Esophagus squamous epithelium (tissue), 4 donors: ENCODE data around the gene ZSCAN4.

Experiments
- POLR2A ChIP-seq, 4 donors: fragments of 450-650 bp; IDR thresholded peaks; one replicate each; pipeline ENCODE4 v1.6.1; 2017; ENCODE audit warnings: antibody characterized with exemption in 4 of 4, mild to moderate bottlenecking in 4 of 4, moderate library complexity in 3 of 4
- TF ChIP-seq, protein P1 (sequence below), 6 experiments: fragments of 450-650 bp in 4 of 6; fragments of 200-600 bp in 2 of 6; sonication (generic) in 2 of 6; IDR thresholded peaks; one replicate each; pipeline ENCODE4 v1.5.1; 2016 to 2019; ENCODE audit warnings: antibody characterized with exemption in 6 of 6, mild to moderate bottlenecking in 4 of 6, moderate library complexity in 4 of 6

DNA sequence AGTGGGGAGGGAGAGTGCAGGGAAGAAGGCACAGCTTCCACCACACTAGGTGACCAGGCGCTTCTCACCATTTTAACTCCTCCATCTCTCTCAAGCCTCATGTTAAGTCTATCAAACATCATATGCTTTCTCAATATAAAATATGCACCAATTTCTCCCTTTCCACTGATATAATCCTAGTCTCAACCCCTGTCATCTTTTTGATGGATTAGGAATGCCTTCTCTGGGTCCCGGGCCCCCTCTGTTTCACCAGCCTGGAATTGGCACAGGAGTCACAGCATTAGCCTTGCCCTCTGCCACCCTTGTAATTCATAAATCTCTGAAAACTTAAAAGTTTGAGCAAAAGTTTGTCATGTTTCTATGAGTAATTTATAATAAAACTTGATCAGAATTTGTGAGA is at the start of gene ZSCAN4:
- TF ChIP-seq, protein P1, sequence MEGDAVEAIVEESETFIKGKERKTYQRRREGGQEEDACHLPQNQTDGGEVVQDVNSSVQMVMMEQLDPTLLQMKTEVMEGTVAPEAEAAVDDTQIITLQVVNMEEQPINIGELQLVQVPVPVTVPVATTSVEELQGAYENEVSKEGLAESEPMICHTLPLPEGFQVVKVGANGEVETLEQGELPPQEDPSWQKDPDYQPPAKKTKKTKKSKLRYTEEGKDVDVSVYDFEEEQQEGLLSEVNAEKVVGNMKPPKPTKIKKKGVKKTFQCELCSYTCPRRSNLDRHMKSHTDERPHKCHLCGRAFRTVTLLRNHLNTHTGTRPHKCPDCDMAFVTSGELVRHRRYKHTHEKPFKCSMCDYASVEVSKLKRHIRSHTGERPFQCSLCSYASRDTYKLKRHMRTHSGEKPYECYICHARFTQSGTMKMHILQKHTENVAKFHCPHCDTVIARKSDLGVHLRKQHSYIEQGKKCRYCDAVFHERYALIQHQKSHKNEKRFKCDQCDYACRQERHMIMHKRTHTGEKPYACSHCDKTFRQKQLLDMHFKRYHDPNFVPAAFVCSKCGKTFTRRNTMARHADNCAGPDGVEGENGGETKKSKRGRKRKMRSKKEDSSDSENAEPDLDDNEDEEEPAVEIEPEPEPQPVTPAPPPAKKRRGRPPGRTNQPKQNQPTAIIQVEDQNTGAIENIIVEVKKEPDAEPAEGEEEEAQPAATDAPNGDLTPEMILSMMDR (IDR thresholded peaks at IDR 0.05): no peak
- no peak for TF ChIP-seq POLR2A (IDR thresholded peaks at IDR 0.05)
